ENCODE data around the gene SIGLEC9. TPM values are rescaled to one million over a fixed set of nuclear protein-coding genes. Genes with fewer than 3 reads are reported as not detected.

Gene SIGLEC9
- 1 to 10 TPM in 2 of 4 donors, under 1 TPM in 2; 0.81 to 3.4 (median 1.0) TPM for polyA plus RNA-seq
- long read RNA-seq, donor 1, partial matches to known transcripts, result 0 of 1 reads
- long read RNA-seq, donor 1, other reads (novel, unspliced or antisense), result 0 of 1 reads
- long read RNA-seq, donor 2, result 0 reads
- long read RNA-seq, donor 3, result 0 reads
- long read RNA-seq, donor 4, result 0 reads
- long read RNA-seq, donor 5, result 0 reads
- long read RNA-seq, donor 6, result 0 reads
- long read RNA-seq, donor 7, result 0 reads
- long read RNA-seq, donor 8, result 0 reads
- long read RNA-seq, donor 9, result 0 reads
- long read RNA-seq, donor 10, partial matches to known transcripts, result 0 of 1 reads
- long read RNA-seq, donor 10, other reads (novel, unspliced or antisense), result 0 of 1 reads

DNA sequence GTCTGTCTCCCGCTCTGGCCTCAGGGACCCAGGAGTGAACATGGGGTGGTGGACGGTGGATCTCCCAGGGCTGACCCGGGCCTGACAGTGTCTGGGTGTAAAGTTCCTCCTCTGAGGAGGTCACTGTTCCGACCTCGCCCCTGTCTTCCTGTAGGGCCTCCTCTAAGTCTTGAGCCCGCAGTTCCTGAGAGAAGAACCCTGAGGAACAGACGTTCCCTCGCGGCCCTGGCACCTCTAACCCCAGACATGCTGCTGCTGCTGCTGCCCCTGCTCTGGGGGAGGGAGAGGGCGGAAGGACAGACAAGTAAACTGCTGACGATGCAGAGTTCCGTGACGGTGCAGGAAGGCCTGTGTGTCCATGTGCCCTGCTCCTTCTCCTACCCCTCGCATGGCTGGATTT is at the start of gene SIGLEC9:
SIGLEC9 (plus strand) TSS at position 178 of the 400 bp plus-strand sequence; CDS start at position 247, 69 bp downstream.
- FAIRE-seq (no peak), DNase-seq (no peak)
- Histone ChIP-seq H3K36me3 (ENCODE audit: control insufficient read depth in 3 of 3, insufficient read depth in 2 of 3, low read depth in 1 of 3, low read length in 3 of 3) (no peaks in the 10 kb centered on the region), H3K9me3 (ENCODE audit: control insufficient read depth in 2 of 2, insufficient read depth in 1 of 2, low read depth in 1 of 2, low read length in 1 of 2) (no peaks in the 10 kb centered on the region), H3K27ac (ENCODE audit: low read depth in 1 of 3, low read length in 2 of 3) (peak within 1 kb of the TSS in 1 of 3 donors; percentile 32), H3K27me3 (ENCODE audit: control insufficient read depth in 3 of 3, insufficient read depth in 3 of 3, low read length in 3 of 3) (peaks cover 0 to 2% (median 0%) of the 10 kb centered on the region in 3 donors), H3K4me3 (ENCODE audit: low read depth in 1 of 3, low read length in 3 of 3) (no peak within 1 kb of the TSS), H3K4me1 (ENCODE audit: control insufficient read depth in 3 of 3, insufficient read depth in 2 of 3, low read depth in 1 of 3, low read length in 2 of 3) (peaks cover 0 to 3% (median 0%) of the 10 kb centered on the region in 3 donors)
- 62 to 78% (median 70%) methylated on average over 13 to 14 of the region's 14 CpGs for WGBS, 3 donors

DNA sequence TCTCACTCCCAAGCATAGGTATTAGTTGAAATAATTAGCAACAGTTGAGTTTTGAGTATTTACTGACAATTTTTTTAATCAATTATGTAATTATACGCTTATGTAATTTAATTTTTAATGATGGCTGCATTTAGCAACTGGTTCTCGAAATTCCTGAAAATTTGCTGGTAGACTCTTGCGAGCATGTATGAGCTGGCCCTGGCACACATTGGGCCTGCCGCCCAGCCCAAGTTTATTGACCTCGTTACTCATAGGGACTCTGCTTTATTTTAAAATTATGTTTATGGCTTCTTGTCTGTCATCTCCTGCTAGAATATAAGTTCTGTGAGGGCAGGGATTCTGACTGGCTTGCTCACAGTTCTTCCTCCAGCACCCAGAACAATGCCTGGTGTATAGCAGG is 48.7 kb upstream of the SIGLEC9 start:
- H3K4me1 ChIP-seq (ENCODE audit: control insufficient read depth in 3 of 3, insufficient read depth in 2 of 3, low read depth in 1 of 3, low read length in 2 of 3), result no peaks in the 10 kb centered on the region
- H3K27ac ChIP-seq (ENCODE audit: low read depth in 1 of 3, low read length in 2 of 3), result no peak overlapping the region
- no peak for FAIRE-seq
- H3K27me3 ChIP-seq (ENCODE audit: control insufficient read depth in 3 of 3, insufficient read depth in 3 of 3, low read length in 3 of 3), result peaks cover 0 to 2% (median 0%) of the 10 kb centered on the region in 3 donors
- H3K36me3 ChIP-seq (ENCODE audit: control insufficient read depth in 3 of 3, insufficient read depth in 2 of 3, low read depth in 1 of 3, low read length in 3 of 3), result no peaks in the 10 kb centered on the region
- no peaks in the 10 kb centered on the region for H3K9me3 ChIP-seq (ENCODE audit: control insufficient read depth in 2 of 2, insufficient read depth in 1 of 2, low read depth in 1 of 2, low read length in 1 of 2)
- no peak for DNase-seq
- no peak overlapping the region for H3K4me3 ChIP-seq (ENCODE audit: low read depth in 1 of 3, low read length in 3 of 3)
- 74 to 89% (median 80%) methylated on average over 5 of the region's 5 CpGs for WGBS, 3 donors

DNA sequence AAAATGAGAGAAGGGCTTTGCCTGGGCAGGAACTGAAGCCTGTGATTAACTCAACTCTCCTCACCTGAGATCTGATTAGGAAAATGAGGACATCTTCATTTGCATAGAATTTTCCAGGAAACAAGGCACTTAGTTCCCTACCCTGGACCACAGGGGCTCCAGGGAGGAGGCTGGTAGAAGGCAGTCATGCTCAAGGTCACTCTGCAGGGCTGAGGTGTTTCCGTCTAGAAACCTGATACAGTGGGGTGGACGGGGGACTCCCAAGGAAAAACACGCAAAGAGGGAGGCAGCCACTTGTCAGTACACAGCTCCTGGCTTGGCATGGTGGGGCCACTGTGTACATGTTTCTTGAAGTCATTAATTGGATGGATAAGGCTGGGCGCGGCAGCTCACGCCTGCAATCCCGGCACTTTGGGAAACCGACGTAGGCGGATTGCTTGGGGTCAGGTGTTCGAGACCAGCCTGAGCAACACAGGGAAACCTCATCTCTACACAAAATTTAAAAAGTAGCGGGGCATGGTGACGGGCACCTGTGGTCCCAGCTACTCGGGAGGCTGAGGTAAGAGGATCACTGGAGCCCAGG is 48.0 kb upstream of the SIGLEC9 start:
- no peak overlapping the region for H3K27ac ChIP-seq (ENCODE audit: low read depth in 1 of 3, low read length in 2 of 3)
- no peak overlapping the region for H3K4me3 ChIP-seq (ENCODE audit: low read depth in 1 of 3, low read length in 3 of 3)
- WGBS, 3 donors, result 64 to 76% (median 65%) methylated on average over 14 of the region's 14 CpGs
- peaks cover 0 to 2% (median 0%) of the 10 kb centered on the region in 3 donors for H3K27me3 ChIP-seq (ENCODE audit: control insufficient read depth in 3 of 3, insufficient read depth in 3 of 3, low read length in 3 of 3)
- no peaks in the 10 kb centered on the region for H3K9me3 ChIP-seq (ENCODE audit: control insufficient read depth in 2 of 2, insufficient read depth in 1 of 2, low read depth in 1 of 2, low read length in 1 of 2)
- no peaks in the 10 kb centered on the region for H3K36me3 ChIP-seq (ENCODE audit: control insufficient read depth in 3 of 3, insufficient read depth in 2 of 3, low read depth in 1 of 3, low read length in 3 of 3)
- DNase-seq (no peak), FAIRE-seq (no peak)
- H3K4me1 ChIP-seq (ENCODE audit: control insufficient read depth in 3 of 3, insufficient read depth in 2 of 3, low read depth in 1 of 3, low read length in 2 of 3), result no peaks in the 10 kb centered on the region

DNA sequence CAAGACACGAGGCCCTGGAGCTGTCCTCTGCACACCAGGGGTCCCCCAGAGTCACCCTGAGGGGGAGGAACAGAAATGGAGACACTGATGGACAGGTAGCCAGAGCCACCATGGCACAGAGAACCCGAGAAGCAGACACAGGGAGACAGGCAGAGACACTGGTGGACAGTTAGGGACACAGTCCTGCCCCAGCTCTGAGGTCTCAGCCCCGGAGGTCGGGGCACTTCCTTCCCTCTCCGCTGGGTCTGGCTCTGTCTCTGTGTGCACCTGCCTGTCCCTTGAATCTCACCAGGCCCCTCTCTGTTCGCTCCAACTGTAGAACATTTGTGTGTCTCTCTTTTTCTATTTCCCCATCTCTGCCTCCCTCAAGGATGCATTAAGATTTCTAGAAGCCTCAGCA is 46.6 kb upstream of the SIGLEC9 start:
- 60 to 68% (median 61%) methylated on average over 6 of the region's 6 CpGs for WGBS, 3 donors
- no peak overlapping the region for H3K4me3 ChIP-seq (ENCODE audit: low read depth in 1 of 3, low read length in 3 of 3)
- H3K9me3 ChIP-seq (ENCODE audit: control insufficient read depth in 2 of 2, insufficient read depth in 1 of 2, low read depth in 1 of 2, low read length in 1 of 2), result no peaks in the 10 kb centered on the region
- no peak overlapping the region for H3K27ac ChIP-seq (ENCODE audit: low read depth in 1 of 3, low read length in 2 of 3)
- no peaks in the 10 kb centered on the region for H3K4me1 ChIP-seq (ENCODE audit: control insufficient read depth in 3 of 3, insufficient read depth in 2 of 3, low read depth in 1 of 3, low read length in 2 of 3)
- H3K27me3 ChIP-seq (ENCODE audit: control insufficient read depth in 3 of 3, insufficient read depth in 3 of 3, low read length in 3 of 3), result peaks cover 0 to 2% (median 0%) of the 10 kb centered on the region in 3 donors
- DNase-seq (no peak), FAIRE-seq (no peak)
- H3K36me3 ChIP-seq (ENCODE audit: control insufficient read depth in 3 of 3, insufficient read depth in 2 of 3, low read depth in 1 of 3, low read length in 3 of 3), result no peaks in the 10 kb centered on the region

DNA sequence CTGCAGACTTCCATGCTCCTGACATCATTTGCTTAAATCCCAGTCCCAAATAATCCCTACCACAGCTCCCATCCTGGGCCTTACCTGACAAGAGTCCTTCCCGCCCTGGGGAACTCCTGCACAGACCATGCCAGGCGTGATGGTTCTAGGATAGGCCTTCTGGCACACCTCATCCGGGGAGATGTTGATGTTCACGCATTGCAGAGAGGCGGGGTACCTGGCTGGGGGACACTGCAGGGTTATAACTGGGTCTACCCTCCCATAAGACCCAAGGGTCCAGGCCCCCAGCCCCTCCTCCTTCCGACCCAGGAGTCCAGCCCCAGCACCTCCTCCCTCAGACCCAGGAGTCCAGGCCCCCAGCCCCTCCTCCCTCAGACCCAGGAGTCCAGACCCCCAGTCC is 46.0 kb upstream of the SIGLEC9 start:
- H3K4me1 ChIP-seq (ENCODE audit: control insufficient read depth in 3 of 3, insufficient read depth in 2 of 3, low read depth in 1 of 3, low read length in 2 of 3), result no peaks in the 10 kb centered on the region
- no peak overlapping the region for H3K27ac ChIP-seq (ENCODE audit: low read depth in 1 of 3, low read length in 2 of 3)
- no peaks in the 10 kb centered on the region for H3K9me3 ChIP-seq (ENCODE audit: control insufficient read depth in 2 of 2, insufficient read depth in 1 of 2, low read depth in 1 of 2, low read length in 1 of 2)
- DNase-seq (no peak), FAIRE-seq (no peak)
- WGBS, 3 donors, result 74 to 89% (median 85%) methylated on average over 6 of the region's 6 CpGs
- no peak overlapping the region for H3K4me3 ChIP-seq (ENCODE audit: low read depth in 1 of 3, low read length in 3 of 3)
- peaks cover 0 to 2% (median 0%) of the 10 kb centered on the region in 3 donors for H3K27me3 ChIP-seq (ENCODE audit: control insufficient read depth in 3 of 3, insufficient read depth in 3 of 3, low read length in 3 of 3)
- H3K36me3 ChIP-seq (ENCODE audit: control insufficient read depth in 3 of 3, insufficient read depth in 2 of 3, low read depth in 1 of 3, low read length in 3 of 3), result no peaks in the 10 kb centered on the region

DNA sequence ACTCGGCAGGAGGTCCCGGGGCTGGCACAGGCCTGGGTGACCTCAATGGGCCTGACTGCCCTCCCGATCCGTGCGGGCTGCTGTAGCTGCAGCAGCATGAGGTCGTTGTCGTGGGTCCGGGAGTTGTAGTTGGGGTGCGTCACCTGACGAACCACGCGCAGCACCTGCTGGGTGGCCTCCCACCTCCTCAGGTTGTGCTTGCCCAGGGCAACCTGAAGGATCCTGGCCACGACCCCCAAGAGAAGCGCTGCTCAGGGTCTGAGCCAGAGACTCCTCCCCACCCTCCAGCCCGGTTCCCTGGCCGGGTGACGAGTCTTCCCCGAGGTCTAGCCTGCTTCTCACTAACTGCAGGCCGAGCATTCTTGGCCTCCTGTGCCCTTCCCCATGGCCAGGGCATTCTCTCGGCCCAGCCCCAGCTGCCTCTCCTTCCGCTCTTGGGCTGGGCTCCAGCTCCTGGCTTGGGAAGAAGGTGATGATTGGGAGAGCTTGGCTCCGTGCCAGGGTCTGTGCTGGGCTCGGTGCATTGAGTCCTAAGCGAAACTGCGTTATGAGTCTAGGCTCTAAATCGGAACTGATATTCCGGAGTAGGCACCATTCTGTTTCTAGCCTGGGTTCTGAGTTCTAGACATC is 45.1 kb upstream of the SIGLEC9 start:
- no peak for DNase-seq
- Histone ChIP-seq H3K9me3 (ENCODE audit: control insufficient read depth in 2 of 2, insufficient read depth in 1 of 2, low read depth in 1 of 2, low read length in 1 of 2) (no peaks in the 10 kb centered on the region), H3K4me1 (ENCODE audit: control insufficient read depth in 3 of 3, insufficient read depth in 2 of 3, low read depth in 1 of 3, low read length in 2 of 3) (no peaks in the 10 kb centered on the region), H3K36me3 (ENCODE audit: control insufficient read depth in 3 of 3, insufficient read depth in 2 of 3, low read depth in 1 of 3, low read length in 3 of 3) (no peaks in the 10 kb centered on the region), H3K27me3 (ENCODE audit: control insufficient read depth in 3 of 3, insufficient read depth in 3 of 3, low read length in 3 of 3) (peaks cover 0 to 2% (median 0%) of the 10 kb centered on the region in 3 donors), H3K4me3 (ENCODE audit: low read depth in 1 of 3, low read length in 3 of 3) (no peak overlapping the region), H3K27ac (ENCODE audit: low read depth in 1 of 3, low read length in 2 of 3) (no peak overlapping the region)
- no peak for FAIRE-seq
- WGBS, 3 donors, result 79 to 82% (median 79%) methylated on average over 24 to 27 of the region's 27 CpGs

DNA sequence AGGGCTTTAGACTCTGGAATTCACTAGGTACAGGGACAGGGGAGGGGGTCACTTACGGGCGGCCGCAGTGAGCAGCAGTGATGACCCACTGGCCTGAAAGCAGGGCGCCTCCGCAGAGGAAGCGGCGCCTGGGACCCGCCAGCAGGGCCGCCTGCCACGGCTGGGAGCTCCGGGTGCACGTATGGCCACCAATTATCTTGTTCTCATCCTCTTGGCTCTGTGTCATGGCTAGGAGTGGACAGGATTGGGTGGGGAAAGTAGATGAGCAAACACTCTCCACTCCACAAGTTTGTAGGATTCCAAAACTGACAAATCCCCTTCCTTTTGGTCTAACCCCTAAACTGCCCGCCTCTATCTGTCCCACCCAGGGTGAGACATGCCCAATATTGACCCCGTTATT is 43.2 kb upstream of the SIGLEC9 start:
- DNase-seq (no peak), FAIRE-seq (no peak)
- WGBS, 3 donors, result 84 to 88% (median 87%) methylated on average over 14 of the region's 14 CpGs
- Histone ChIP-seq H3K27ac (ENCODE audit: low read depth in 1 of 3, low read length in 2 of 3) (no peak overlapping the region), H3K4me3 (ENCODE audit: low read depth in 1 of 3, low read length in 3 of 3) (no peak overlapping the region), H3K9me3 (ENCODE audit: control insufficient read depth in 2 of 2, insufficient read depth in 1 of 2, low read depth in 1 of 2, low read length in 1 of 2) (no peaks in the 10 kb centered on the region), H3K27me3 (ENCODE audit: control insufficient read depth in 3 of 3, insufficient read depth in 3 of 3, low read length in 3 of 3) (no peaks in the 10 kb centered on the region), H3K4me1 (ENCODE audit: control insufficient read depth in 3 of 3, insufficient read depth in 2 of 3, low read depth in 1 of 3, low read length in 2 of 3) (no peaks in the 10 kb centered on the region), H3K36me3 (ENCODE audit: control insufficient read depth in 3 of 3, insufficient read depth in 2 of 3, low read depth in 1 of 3, low read length in 3 of 3) (no peaks in the 10 kb centered on the region)

DNA sequence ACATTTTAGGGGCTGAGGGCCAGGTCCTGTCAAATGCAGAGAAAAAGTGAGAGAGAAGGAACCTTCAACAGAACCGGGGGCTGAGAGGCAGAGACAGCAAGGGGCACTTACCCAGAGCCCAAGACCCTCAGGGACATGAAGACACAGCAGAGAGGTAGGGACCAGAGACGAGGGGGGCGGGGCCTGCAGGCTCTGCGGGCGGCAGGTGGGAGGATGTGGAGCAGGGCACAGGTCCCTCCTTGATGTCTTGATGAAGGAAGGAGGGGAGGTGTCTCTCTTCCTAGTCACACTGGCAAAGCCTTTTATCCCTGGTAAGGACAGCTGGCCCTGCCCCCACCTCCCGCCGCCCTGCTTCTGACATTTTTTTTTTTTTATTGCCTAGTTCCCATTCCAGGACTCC is 42.1 kb upstream of the SIGLEC9 start, which contains the start of gene KLK14:
KLK14 (minus strand) TSS at position 277 of the 400 bp plus-strand sequence; CDS start at position 4, 273 bp downstream.
- H3K27ac ChIP-seq (ENCODE audit: low read depth in 1 of 3, low read length in 2 of 3), result no peak within 1 kb of the TSS

More for the DNA sequence above, 42.1 kb upstream of the SIGLEC9 start, which contains the start of gene KLK14:
- Histone ChIP-seq H3K27me3 (ENCODE audit: control insufficient read depth in 3 of 3, insufficient read depth in 3 of 3, low read length in 3 of 3) (no peaks in the 10 kb centered on the region), H3K36me3 (ENCODE audit: control insufficient read depth in 3 of 3, insufficient read depth in 2 of 3, low read depth in 1 of 3, low read length in 3 of 3) (no peaks in the 10 kb centered on the region), H3K4me3 (ENCODE audit: low read depth in 1 of 3, low read length in 3 of 3) (no peak within 1 kb of the TSS), H3K9me3 (ENCODE audit: control insufficient read depth in 2 of 2, insufficient read depth in 1 of 2, low read depth in 1 of 2, low read length in 1 of 2) (no peaks in the 10 kb centered on the region), H3K4me1 (ENCODE audit: control insufficient read depth in 3 of 3, insufficient read depth in 2 of 3, low read depth in 1 of 3, low read length in 2 of 3) (no peaks in the 10 kb centered on the region)
- 28 to 37% (median 36%) methylated on average over 5 to 7 of the region's 7 CpGs for WGBS, 3 donors
- FAIRE-seq (no peak), DNase-seq (no peak)

Data from small intestine (tissue), 16 donors.